Measurements from ENCODE around the gene OSBPL1A.

OSBPL1A gene

GRCh38 chr18:24400587-24400986 lies 3.0 kb upstream of the OSBPL1A start:
- 0 out of 2 replicates have a peak, but pooled peaks cover 3% of the 10 kb centered on the region for H3F3A ChIP-seq (ENCODE audit: insufficient read depth)
- H3K27ac ChIP-seq (ENCODE audit: low read depth, low read length): no peak overlapping the region
- no peaks in the 10 kb centered on the region for H3K9me2 ChIP-seq (replicated peaks; ENCODE audit: insufficient read depth, low read length)
- no peak overlapping the region for H3K4me2 ChIP-seq (ENCODE audit: low read depth, low read length, poor library complexity, severe bottlenecking)
- H3K27me3 ChIP-seq (ENCODE audit: low read length): no peaks in the 10 kb centered on the region
- no peak overlapping the region for H3K4me3 ChIP-seq (ENCODE audit: insufficient read depth, low read length, poor library complexity, severe bottlenecking)
- H4K20me1 ChIP-seq (ENCODE audit: low read depth, low read length): no peaks in the 10 kb centered on the region
- H2AFZ ChIP-seq (ENCODE audit: low read depth, low read length, severe bottlenecking): no peak overlapping the region
- no peak overlapping the region for H3K9ac ChIP-seq (ENCODE audit: low read length)
- H3K36me3 ChIP-seq (ENCODE audit: low read length): no peaks in the 10 kb centered on the region
- no peak for TF ChIP-seq CTCF (IDR thresholded peaks at IDR 0.05; ENCODE audit: insufficient read depth, low read length, poor library complexity, severe bottlenecking)
- TF ChIP-seq EZH2phosphoT487 (conservative IDR thresholded peaks at IDR 0.05; ENCODE audit: low read length): no peak
- no peaks in the 10 kb centered on the region for H3K79me2 ChIP-seq (ENCODE audit: insufficient read depth, low read length)
- H3K9me3 ChIP-seq (ENCODE audit: insufficient read depth, low read length): no peaks in the 10 kb centered on the region

DNA sequence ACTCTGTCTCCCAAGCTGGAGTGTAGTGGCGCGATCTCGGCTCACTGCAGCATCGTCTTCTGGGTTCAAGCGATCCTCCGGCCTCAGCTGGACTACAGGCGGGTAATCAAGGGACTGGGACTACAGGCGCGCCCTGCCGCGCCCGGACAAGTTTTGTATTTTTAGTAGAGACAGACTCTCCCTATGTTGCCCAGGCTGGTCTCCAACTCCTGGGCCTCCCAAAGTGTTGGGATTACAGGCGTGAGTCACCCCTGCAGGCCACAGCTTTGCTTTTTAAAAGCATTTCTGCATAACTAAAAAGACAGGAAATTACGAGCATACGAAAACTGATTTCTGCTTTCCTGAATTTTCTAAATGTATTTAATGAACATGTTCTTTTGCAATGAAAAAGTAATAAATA lies 916 bp upstream of the OSBPL1A start:
- H3K4me2 ChIP-seq (ENCODE audit: low read depth, low read length, poor library complexity, severe bottlenecking): peak overlapping the region; percentile 72
- H3K79me2 ChIP-seq (ENCODE audit: insufficient read depth, low read length): no peaks in the 10 kb centered on the region
- H4K20me1 ChIP-seq (ENCODE audit: low read depth, low read length): 0 out of 2 replicates have a peak, but pooled peaks cover 5% of the 10 kb centered on the region
- H3K9me2 ChIP-seq (replicated peaks; ENCODE audit: insufficient read depth, low read length): no peaks in the 10 kb centered on the region
- H3K9me3 ChIP-seq (ENCODE audit: insufficient read depth, low read length): no peaks in the 10 kb centered on the region
- 0 out of 2 replicates have a peak, but pooled peaks cover 9% of the 10 kb centered on the region for H3F3A ChIP-seq (ENCODE audit: insufficient read depth)
- no peak overlapping the region for H3K27ac ChIP-seq (ENCODE audit: low read depth, low read length)
- no peak overlapping the region for H2AFZ ChIP-seq (ENCODE audit: low read depth, low read length, severe bottlenecking)
- TF ChIP-seq EZH2phosphoT487 (conservative IDR thresholded peaks at IDR 0.05; ENCODE audit: low read length) (no peak), CTCF (IDR thresholded peaks at IDR 0.05; ENCODE audit: insufficient read depth, low read length, poor library complexity, severe bottlenecking) (no peak)
- no peak overlapping the region for H3K9ac ChIP-seq (ENCODE audit: low read length)
- no peaks in the 10 kb centered on the region for H3K36me3 ChIP-seq (ENCODE audit: low read length)
- no peaks in the 10 kb centered on the region; the same call in 1 of the 2 replicates for H3K27me3 ChIP-seq (ENCODE audit: low read length)
- no peak overlapping the region for H3K4me3 ChIP-seq (ENCODE audit: insufficient read depth, low read length, poor library complexity, severe bottlenecking)

DNA sequence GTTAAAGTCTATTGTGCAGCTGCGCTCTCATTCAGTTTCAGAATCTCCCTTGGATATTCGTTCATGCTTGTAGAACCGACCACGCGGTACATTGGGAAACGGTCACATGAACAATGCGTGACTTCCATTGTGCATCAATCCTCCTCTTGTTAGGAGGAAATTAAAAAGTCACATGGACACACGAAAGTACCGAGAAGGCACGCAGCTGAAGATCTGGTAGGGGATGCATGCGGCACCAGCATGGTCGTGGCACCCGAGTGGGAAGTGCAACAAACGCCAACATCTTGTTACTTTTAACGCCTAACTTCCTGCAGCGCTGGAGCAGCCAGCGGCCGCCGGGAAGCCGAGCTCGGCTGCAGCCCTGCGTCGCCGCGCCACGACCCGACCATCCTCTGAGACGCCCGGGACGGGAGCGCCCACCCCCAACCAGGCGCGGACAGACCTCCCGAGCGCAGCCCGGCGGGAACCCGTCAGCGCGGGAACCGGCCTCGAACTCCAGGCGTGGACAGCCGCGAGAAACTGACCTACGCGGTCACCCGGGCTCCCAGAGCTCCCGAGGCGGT lies 412 bp downstream of the OSBPL1A start:
- H3K79me2 ChIP-seq (ENCODE audit: insufficient read depth, low read length): no peaks in the 10 kb centered on the region
- H3K27me3 ChIP-seq (ENCODE audit: low read length): no peaks in the 10 kb centered on the region; the same call in 1 of the 2 replicates
- H3K9me3 ChIP-seq (ENCODE audit: insufficient read depth, low read length): no peaks in the 10 kb centered on the region
- no peaks in the 10 kb centered on the region for H3K9me2 ChIP-seq (replicated peaks; ENCODE audit: insufficient read depth, low read length)
- 0 out of 2 replicates have a peak, but pooled peaks cover 5% of the 10 kb centered on the region for H4K20me1 ChIP-seq (ENCODE audit: low read depth, low read length)
- H3F3A ChIP-seq (ENCODE audit: insufficient read depth): 0 out of 2 replicates have a peak, but pooled peaks cover 9% of the 10 kb centered on the region
- H3K9ac ChIP-seq (ENCODE audit: low read length): peak overlapping the region; percentile 62
- H3K4me2 ChIP-seq (ENCODE audit: low read depth, low read length, poor library complexity, severe bottlenecking): peak overlapping the region; percentile 72
- peak overlapping the region; percentile 97 for H2AFZ ChIP-seq (ENCODE audit: low read depth, low read length, severe bottlenecking)
- H3K27ac ChIP-seq (ENCODE audit: low read depth, low read length): no peak overlapping the region
- TF ChIP-seq EZH2phosphoT487 (conservative IDR thresholded peaks at IDR 0.05; ENCODE audit: low read length): peak; percentile 96
- TF ChIP-seq CTCF (IDR thresholded peaks at IDR 0.05; ENCODE audit: insufficient read depth, low read length, poor library complexity, severe bottlenecking): no peak
- peak overlapping the region; percentile 69 for H3K4me3 ChIP-seq (ENCODE audit: insufficient read depth, low read length, poor library complexity, severe bottlenecking)
- no peaks in the 10 kb centered on the region for H3K36me3 ChIP-seq (ENCODE audit: low read length)

Measured in SU-DHL-6 (cell line).